ENCODE results near the gene CRAMP1.

Gene CRAMP1

DNA sequence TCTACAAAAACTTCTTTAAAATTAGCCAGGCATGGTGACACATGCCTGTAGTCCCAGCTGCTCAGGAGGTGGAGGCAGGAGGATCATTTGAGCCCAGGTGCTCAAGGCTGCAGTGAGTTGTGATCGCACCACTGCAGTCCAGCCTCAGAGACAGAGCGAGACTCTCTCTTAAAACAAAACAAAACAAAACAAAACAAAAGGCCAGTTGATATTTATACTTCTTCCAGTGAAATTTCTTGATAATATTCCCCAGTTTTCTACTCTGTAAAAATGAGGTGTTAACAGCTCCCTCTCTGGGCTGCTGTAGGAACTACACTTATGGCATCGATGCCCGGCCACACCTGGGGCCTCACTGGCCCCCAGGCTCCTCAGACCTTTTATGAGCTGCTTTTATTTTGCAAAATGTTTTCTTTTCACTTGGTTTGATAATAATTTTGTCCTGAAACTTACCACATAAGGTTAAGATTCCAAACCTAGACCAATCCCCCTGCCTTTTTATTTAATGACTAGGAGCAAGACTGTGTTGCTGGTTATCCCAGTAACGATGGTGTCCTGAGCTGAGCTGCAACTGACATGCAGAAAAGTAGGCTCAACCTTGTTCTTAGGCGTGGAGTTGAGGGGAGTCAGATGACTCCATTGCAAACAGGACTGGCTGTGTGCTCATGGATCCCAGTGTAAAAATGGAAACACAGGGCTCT is 111.4 kb downstream of the CRAMP1 start:
- DNase-seq, result no peak

DNA sequence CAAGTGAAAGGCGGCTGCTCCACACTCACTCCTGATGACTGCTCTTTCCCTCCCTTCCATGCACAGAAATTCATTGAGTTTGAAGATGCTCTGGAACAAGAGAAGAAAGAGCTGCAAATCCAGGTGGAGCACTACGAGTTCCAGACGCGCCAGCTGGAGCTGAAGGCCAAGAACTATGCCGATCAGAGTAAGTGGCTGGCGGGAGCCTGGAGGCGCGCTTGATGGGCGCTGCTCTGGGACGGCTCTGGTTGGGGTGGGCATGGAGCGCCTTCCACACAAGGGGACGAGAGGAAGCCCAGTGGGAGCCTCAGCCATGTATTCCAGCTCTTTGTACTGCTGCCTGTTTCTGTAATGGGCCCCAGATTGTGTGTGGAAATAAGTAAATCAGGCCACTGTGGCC is 112.3 kb downstream of the CRAMP1 start:
- no peak for DNase-seq

DNA sequence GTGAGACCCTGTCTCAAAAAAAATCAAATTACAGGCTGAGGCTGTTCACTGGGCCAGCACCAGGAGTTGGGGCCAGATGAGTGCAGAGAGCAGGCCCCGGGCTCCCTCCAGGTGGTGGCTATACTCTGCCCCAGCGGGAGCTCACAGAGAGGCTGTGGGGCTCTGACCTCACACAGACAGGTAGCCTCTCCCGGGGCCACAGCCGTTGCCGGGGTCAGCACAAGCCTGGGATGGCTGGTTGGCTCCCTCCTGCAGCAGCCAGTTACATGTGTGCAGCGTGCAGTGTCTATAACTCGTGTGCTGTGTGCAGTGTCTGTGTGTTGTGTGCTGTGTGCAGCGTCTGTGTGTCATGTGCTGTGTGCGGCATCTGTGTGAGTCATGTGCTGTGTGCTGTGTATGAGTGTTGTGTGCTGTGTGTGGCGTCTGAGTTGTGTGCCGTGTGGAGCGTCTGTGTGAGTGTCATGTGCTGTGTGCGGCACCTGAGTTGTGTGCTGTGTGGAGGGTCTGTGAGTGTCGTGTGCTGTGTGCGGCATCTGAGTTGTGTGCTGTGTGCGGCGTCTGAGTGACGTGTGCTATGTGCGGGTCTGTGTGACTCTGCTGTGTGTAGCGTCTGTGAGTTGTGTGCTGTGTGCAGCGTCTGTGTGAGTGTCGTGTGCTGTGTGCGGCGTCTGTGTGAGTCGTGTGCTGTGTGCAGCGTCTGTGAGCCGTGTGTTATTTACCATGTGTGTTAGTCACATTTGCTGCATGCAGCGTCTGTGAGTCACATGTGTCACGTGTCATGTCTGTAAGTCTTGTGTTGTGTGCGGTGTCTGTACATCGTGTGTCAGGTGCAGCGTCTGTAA is 114.7 kb downstream of the CRAMP1 start:
- no peak for DNase-seq

All from activated T-cell treated with anti-CD3 and anti-CD28 coated beads for 4 hours (primary cell).